Measurements from ENCODE around the gene EXOSC9.

Gene EXOSC9

DNA sequence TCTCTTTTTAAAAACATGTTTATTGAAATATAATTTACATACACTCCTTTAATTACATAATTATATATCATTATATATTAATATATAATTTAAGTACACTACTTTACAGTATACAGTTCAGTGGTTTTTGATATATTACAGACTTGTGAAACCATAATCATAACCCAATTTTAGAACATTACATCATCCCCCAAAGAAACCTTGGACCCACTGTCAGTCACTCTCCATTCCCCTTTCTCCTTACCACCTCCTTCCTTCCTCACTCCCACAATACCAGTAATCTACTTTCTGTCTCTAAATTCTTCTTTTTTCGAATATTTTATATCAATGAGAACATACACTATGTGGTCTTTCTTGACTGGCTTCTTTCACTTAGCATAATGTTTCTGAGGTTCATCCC, 17.9 kb upstream of the EXOSC9 start:
- TF ChIP-seq MYC (IDR thresholded peaks at IDR 0.05; ENCODE audit: low read depth, low read length) (no peak), POLR2A (IDR thresholded peaks at IDR 0.05; ENCODE audit: extremely low read depth, insufficient read length) (no peak)
- TF ChIP-seq, protein P1, sequence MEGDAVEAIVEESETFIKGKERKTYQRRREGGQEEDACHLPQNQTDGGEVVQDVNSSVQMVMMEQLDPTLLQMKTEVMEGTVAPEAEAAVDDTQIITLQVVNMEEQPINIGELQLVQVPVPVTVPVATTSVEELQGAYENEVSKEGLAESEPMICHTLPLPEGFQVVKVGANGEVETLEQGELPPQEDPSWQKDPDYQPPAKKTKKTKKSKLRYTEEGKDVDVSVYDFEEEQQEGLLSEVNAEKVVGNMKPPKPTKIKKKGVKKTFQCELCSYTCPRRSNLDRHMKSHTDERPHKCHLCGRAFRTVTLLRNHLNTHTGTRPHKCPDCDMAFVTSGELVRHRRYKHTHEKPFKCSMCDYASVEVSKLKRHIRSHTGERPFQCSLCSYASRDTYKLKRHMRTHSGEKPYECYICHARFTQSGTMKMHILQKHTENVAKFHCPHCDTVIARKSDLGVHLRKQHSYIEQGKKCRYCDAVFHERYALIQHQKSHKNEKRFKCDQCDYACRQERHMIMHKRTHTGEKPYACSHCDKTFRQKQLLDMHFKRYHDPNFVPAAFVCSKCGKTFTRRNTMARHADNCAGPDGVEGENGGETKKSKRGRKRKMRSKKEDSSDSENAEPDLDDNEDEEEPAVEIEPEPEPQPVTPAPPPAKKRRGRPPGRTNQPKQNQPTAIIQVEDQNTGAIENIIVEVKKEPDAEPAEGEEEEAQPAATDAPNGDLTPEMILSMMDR (IDR thresholded peaks at IDR 0.05; ENCODE audit: low read depth, low read length): no peak
- TF ChIP-seq, protein P2, sequence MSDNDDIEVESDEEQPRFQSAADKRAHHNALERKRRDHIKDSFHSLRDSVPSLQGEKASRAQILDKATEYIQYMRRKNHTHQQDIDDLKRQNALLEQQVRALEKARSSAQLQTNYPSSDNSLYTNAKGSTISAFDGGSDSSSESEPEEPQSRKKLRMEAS (IDR thresholded peaks at IDR 0.05; ENCODE audit: low read depth, low read length): no peak

DNA sequence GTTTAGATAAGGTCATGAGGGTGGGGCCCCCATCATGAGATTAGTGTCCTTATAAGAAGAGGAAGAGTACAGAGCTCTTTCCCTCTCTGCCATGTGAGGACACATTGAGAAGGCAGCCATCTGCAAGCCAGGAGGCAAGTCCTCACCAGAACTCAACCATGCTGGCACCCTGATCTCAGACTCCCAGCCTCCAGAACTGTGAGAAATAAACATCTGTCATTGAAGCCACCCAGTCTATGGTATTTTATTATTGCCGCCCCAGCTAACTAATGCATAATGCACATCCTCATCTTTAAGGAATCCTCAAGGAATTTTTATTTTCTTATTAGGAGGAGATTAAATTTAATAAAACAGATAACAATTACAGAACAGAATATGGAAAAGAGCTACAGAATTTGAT, 16.7 kb upstream of the EXOSC9 start:
- DNase-seq (ENCODE audit: low read depth): no peak
- no peak for TF ChIP-seq MYC (IDR thresholded peaks at IDR 0.05; ENCODE audit: low read depth, low read length)
- TF ChIP-seq, protein P1 (IDR thresholded peaks at IDR 0.05; ENCODE audit: low read depth, low read length): no peak
- no peak for TF ChIP-seq POLR2A (IDR thresholded peaks at IDR 0.05; ENCODE audit: extremely low read depth, insufficient read length)
- TF ChIP-seq, protein P2 (IDR thresholded peaks at IDR 0.05; ENCODE audit: low read depth, low read length): no peak
- H3K4me3 ChIP-seq (ENCODE audit: low read depth, low read length): no peak overlapping the region

More for the DNA sequence above, 17.9 kb upstream of the EXOSC9 start:
- DNase-seq (ENCODE audit: low read depth): no peak
- no peak overlapping the region for H3K4me3 ChIP-seq (ENCODE audit: low read depth, low read length)

DNA sequence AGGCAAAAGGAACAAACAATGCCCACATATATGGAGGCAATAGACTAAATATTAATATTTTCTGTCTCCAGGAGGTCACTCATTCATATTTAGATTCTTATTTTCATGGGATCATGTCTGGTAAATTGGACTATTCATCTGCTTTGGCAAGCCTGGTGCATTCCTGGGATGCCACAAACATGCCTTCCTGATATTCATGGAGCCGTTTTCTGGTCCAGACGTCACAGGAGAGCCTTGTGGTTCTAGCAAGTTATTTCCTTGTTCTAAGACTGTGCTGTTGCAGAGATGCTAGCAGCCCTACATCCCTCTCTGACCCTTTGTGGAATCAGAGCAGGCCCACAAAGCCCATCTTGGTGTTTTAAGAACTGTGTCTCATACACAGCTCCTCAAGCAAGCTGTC, 16.1 kb upstream of the EXOSC9 start:
- DNase-seq (ENCODE audit: low read depth): no peak
- TF ChIP-seq MYC (IDR thresholded peaks at IDR 0.05; ENCODE audit: low read depth, low read length) (no peak), POLR2A (IDR thresholded peaks at IDR 0.05; ENCODE audit: extremely low read depth, insufficient read length) (no peak)
- TF ChIP-seq, protein P1 (IDR thresholded peaks at IDR 0.05; ENCODE audit: low read depth, low read length): no peak
- TF ChIP-seq, protein P2 (IDR thresholded peaks at IDR 0.05; ENCODE audit: low read depth, low read length): no peak

DNA sequence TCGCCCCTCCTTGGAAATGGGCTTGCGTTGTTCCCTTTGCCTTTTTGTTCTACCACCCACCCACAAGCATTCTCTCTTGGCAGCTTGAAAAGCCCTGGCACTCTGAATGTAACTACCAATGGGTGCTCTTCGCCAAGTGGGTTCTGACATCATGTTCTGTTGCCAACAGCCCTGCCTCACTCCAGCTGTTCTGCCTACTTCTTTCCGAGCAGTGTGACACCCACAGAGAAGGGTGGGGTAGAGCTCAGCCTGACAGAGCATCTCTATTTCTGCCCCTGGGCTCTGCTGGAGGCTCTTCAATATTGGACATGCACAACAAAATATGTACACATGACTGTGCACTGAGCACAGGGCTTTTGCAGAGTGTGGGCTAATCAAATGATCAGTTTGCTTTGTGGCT, 15.6 kb upstream of the EXOSC9 start:
- no peak for DNase-seq (ENCODE audit: low read depth)
- TF ChIP-seq, protein P2 (IDR thresholded peaks at IDR 0.05; ENCODE audit: low read depth, low read length): no peak
- TF ChIP-seq, protein P1 (IDR thresholded peaks at IDR 0.05; ENCODE audit: low read depth, low read length): no peak
- TF ChIP-seq MYC (IDR thresholded peaks at IDR 0.05; ENCODE audit: low read depth, low read length) (no peak), POLR2A (IDR thresholded peaks at IDR 0.05; ENCODE audit: extremely low read depth, insufficient read length) (no peak)
- H3K4me3 ChIP-seq (ENCODE audit: low read depth, low read length): no peak overlapping the region

More for the DNA sequence above, 16.1 kb upstream of the EXOSC9 start:
- no peak overlapping the region for H3K4me3 ChIP-seq (ENCODE audit: low read depth, low read length)

DNA sequence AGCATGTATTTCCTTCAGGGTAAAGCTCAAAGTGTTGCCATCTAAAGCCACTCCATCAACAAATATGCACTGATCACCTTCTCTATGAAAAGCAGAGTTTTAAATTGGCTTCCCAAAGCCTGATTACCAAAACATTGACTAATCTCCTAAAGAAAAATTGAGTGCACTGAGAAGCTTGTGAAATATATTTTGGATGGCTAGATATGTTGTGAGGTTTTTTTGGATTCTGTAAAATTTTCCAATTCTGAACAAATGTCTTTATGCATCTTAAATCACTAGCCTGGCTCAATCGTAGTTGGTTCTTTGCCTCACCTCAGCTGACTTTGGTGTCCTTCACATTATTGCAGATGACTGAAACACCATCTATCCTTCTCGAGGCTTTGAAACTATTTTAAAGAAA, 14.9 kb upstream of the EXOSC9 start:
- TF ChIP-seq, protein P2 (IDR thresholded peaks at IDR 0.05; ENCODE audit: low read depth, low read length): no peak
- DNase-seq (ENCODE audit: low read depth): no peak
- H3K4me3 ChIP-seq (ENCODE audit: low read depth, low read length): no peak overlapping the region

DNA sequence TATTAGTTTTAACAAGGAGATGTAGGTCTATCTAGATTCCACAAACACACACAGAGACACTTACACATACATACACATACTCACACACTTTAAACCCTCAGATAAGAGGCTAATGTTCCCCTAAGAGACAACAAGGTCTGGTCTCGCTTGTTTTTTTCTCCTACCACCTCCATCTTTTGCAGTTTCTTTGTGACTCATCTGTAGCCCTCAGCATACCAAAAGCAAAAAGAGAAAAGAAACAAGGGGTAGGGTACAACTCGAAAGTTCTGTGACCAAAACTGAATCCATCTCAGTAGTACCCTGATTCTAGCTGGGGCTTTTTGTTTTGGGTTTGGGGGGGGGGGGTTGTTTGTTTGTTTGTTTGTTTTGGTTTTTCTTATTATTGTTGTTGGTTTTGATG, 12.2 kb upstream of the EXOSC9 start:
- TF ChIP-seq, protein P2 (IDR thresholded peaks at IDR 0.05; ENCODE audit: low read depth, low read length): no peak
- TF ChIP-seq POLR2A (IDR thresholded peaks at IDR 0.05; ENCODE audit: extremely low read depth, insufficient read length) (no peak), MYC (IDR thresholded peaks at IDR 0.05; ENCODE audit: low read depth, low read length) (no peak)
- DNase-seq (ENCODE audit: low read depth): no peak
- H3K4me3 ChIP-seq (ENCODE audit: low read depth, low read length): no peak overlapping the region

DNA sequence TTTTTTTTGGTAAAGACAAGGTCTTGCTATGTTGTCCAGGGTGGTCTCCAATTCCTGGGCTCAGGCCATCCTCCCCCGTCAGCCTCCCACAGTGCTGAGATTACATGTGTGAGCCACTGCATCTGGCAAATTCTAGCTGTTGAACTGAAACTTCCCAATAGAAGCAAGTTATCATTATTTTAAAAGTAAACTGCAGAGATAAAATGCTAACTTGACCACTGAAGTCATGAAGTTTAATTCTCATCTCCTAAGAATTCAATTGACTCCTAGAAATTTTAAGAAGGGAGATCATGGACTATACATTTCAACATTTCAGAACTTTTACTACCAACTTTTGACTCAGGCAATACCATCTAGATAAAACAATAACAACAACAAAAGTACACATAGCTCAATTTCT, 11.7 kb upstream of the EXOSC9 start:
- no peak overlapping the region for H3K4me3 ChIP-seq (ENCODE audit: low read depth, low read length)
- TF ChIP-seq, protein P1 (IDR thresholded peaks at IDR 0.05; ENCODE audit: low read depth, low read length): no peak
- no peak for TF ChIP-seq MYC (IDR thresholded peaks at IDR 0.05; ENCODE audit: low read depth, low read length)
- TF ChIP-seq, protein P2 (IDR thresholded peaks at IDR 0.05; ENCODE audit: low read depth, low read length): no peak
- TF ChIP-seq POLR2A (IDR thresholded peaks at IDR 0.05; ENCODE audit: extremely low read depth, insufficient read length): no peak
- no peak for DNase-seq (ENCODE audit: low read depth)

Measured in NB4 (cell line).